AG04450 (cell line): Measurements from ENCODE around the gene PCTP. TPM values are rescaled to one million over a fixed set of nuclear protein-coding genes. Genes with fewer than 3 reads are reported as not detected.

ENCODE experiments used
- CTCF ChIA-PET: fragments of 300-600, 350-600 bp; formaldehyde crosslinking; extraction: SDS; loops from one replicate; lab custom pipeline; 2022; ENCODE audit warnings: antibody characterized with exemption, inconsistent platforms; lab: Charles Lee
- POLR2A ChIA-PET: fragments of 350-600 bp; formaldehyde crosslinking; extraction: SDS; loops from one replicate; lab custom pipeline; 2021; ENCODE audit warnings: antibody characterized with exemption, inconsistent platforms; lab: Yijun Ruan, JAX
- DNase-seq: peaks from one replicate; pipeline ENCODE4 v3.0.0-alpha.2; 2011; ENCODE audit warnings: low read depth, low spot score
- H3K27ac ChIP-seq: one replicate; pipeline ENCODE4 v1.5.1; 2012; ENCODE audit warnings: low read depth, low read length, control low read depth
- H3K27me3 ChIP-seq: one replicate; pipeline ENCODE4 v1.6.0; 2012; ENCODE audit warnings: low read length; ENCODE audit not compliant: control insufficient read depth, insufficient read depth
- H3K4me3 ChIP-seq: 2 replicates; pipeline ENCODE4 v1.5.1; 2011; ENCODE audit warnings: mild to moderate bottlenecking, low read depth, low read length, control low read depth
- H3K9me3 ChIP-seq: 2 replicates; pipeline ENCODE4 v1.5.1; 2012; ENCODE audit warnings: low read length; ENCODE audit not compliant: control insufficient read depth, insufficient read depth
- polyA plus RNA-seq: library from polyadenylated mRNA; depleted of rRNA; stranded (reverse); fragments of >200 nt; gene quantifications from 2 replicates; pipeline ENCODE4 v1.2.3, GENCODE V29; 2011
- TF ChIP-seq, protein P1 (sequence below): IDR thresholded peaks from 2 replicates; pipeline ENCODE4 v1.5.1; 2011; ENCODE audit warnings: low read depth, low read length, control low read depth, inconsistent platforms

Gene PCTP
- polyA plus RNA-seq, 1 experiment, result 20.5 TPM

DNA sequence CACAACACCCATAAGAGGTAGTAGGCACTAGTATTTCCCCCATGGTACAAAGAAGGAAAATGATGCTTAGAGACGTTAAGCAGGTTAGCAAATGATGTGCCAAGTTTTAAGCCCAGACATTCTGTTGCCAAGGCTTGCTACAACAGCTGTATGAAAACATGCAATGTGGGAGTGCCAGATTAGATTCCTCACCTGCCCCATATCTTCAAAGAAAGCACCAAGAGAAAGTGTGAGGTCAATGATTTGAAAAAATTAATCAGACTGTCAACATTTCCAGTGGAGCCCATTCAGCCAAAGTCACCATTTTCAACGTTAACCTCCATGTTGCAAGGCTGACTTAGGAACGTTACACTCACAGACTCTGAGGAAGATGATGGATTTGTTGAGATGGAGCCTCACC lies 61.5 kb downstream of the PCTP start:
- no peak for DNase-seq
- TF ChIP-seq, protein P1, sequence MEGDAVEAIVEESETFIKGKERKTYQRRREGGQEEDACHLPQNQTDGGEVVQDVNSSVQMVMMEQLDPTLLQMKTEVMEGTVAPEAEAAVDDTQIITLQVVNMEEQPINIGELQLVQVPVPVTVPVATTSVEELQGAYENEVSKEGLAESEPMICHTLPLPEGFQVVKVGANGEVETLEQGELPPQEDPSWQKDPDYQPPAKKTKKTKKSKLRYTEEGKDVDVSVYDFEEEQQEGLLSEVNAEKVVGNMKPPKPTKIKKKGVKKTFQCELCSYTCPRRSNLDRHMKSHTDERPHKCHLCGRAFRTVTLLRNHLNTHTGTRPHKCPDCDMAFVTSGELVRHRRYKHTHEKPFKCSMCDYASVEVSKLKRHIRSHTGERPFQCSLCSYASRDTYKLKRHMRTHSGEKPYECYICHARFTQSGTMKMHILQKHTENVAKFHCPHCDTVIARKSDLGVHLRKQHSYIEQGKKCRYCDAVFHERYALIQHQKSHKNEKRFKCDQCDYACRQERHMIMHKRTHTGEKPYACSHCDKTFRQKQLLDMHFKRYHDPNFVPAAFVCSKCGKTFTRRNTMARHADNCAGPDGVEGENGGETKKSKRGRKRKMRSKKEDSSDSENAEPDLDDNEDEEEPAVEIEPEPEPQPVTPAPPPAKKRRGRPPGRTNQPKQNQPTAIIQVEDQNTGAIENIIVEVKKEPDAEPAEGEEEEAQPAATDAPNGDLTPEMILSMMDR, result no peak
- Histone ChIP-seq H3K9me3 (no peaks in the 10 kb centered on the region), H3K27me3 (no peaks in the 10 kb centered on the region), H3K27ac (no peak overlapping the region), H3K4me3 (no peak overlapping the region)
- ChIA-PET CTCF (no interaction called here), POLR2A (no interaction called here)

DNA sequence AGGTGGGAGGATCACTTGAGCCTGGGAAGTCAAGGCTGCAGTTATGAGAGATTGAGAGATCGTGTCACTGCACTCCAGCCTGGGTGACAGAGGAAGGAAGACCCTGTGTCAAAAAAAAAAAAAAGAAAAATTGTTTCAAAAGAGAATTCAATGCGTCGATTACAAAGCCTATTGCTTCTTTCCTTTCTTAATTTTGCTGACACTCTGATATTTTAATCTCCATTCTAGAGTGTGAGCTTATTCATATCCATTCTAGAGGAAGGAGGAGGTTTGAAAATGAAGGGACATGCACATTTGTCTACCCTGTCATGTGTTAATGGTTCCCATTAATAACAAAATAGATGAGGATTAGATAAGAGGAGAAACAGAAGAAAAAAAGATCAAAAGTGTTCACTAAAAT lies 63.1 kb downstream of the PCTP start:
- Histone ChIP-seq H3K27me3 (no peaks in the 10 kb centered on the region), H3K9me3 (no peaks in the 10 kb centered on the region), H3K4me3 (no peak overlapping the region), H3K27ac (no peak overlapping the region)
- CTCF ChIA-PET, result no interaction called here
- TF ChIP-seq, protein P1, result no peak
- DNase-seq, result no peak
- POLR2A ChIA-PET, result no interaction called here

DNA sequence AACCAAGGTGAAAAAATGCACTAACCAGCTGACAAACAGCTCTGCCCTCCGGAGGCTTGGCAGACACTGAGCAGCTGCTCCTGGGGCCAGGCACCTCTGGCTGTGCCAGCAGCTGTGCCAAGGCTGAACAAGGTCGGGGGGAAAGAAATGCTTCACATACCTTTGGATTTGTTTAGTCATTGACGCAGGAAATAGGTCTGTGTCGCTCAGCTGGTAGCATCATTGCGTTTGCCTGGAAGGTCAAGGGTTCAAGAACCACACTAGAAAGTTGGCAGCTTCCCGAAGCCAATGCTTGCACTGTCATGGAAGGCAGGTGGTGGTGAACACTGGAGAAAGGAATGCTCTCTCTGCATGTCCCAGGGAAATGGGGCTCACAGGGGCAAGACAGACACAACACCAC lies 63.5 kb downstream of the PCTP start:
- POLR2A ChIA-PET, result no interaction called here
- DNase-seq, result no peak
- CTCF ChIA-PET, result no interaction called here
- Histone ChIP-seq H3K9me3 (no peaks in the 10 kb centered on the region), H3K4me3 (no peak overlapping the region), H3K27me3 (no peaks in the 10 kb centered on the region), H3K27ac (no peak overlapping the region)
- TF ChIP-seq, protein P1, result no peak

DNA sequence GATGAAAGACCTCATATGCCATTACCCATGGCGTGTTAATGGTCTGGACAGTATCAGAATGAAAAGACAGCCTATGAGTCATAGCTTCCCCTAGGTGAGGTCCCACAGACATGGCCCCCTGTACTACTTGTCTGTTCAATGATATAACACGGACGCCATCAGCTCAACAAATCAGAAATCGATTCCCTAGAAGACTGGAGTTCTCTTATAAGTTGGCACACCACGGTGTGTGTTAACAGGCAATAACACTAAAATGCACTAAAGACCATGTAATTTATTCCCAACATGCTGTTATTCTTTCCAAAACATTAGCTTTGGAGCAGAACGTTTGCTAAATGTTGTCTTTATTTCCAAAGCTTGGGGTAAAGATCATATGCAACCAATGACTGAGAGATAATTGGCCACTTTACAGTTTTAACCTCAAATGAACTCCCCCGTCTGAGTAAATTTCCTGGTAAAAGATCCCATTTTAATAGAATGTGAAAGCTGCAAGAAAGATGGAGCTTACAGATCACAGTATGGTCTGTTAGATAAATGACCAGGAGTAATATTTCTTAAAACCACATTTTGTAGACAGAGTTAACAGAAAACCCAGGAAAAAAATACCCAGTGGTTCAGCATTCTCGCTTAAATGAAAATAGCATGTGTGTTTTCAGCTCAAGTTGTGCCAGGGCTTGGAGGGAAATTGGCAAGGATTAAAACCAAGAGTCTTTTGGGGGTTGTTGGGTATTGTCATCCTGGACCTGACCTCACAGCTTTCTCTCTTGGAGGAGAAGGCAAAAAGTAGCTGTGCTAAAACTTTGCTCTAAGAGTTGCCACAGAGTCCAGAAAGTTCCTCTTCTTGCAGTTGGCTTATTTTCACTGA lies 65.9 kb downstream of the PCTP start:
- Histone ChIP-seq H3K27ac (no peak overlapping the region), H3K9me3 (no peaks in the 10 kb centered on the region), H3K27me3 (no peaks in the 10 kb centered on the region), H3K4me3 (no peak overlapping the region)
- CTCF ChIA-PET, result interaction anchor here (1.0 kb wide), 1 partner anchor 47 kb away, joined by 3 read pairs; no protein-coding TSS in a partner anchor
- TF ChIP-seq, protein P1, result no peak
- DNase-seq, result no peak
- POLR2A ChIA-PET, result no interaction called here

DNA sequence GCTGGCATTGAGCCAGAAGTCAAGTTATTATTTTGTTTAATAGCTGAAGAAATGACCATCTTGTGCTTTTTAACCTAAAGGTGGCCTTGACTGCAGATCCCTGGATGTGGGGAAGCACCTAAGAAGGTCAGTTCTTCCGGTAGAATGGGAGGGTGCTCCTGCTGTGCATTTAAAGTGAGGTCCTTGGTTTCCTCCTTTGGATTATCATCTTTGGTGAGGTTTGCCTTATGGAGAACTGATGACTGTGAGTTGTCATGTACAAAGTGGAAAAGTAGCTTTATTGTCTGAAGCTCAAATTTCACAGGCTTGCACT lies 66.5 kb downstream of the PCTP start:
- H3K27me3 ChIP-seq, result no peaks in the 10 kb centered on the region
- POLR2A ChIA-PET, result no interaction called here
- H3K27ac ChIP-seq, result no peak overlapping the region
- DNase-seq, result no peak
- no peak overlapping the region for H3K4me3 ChIP-seq
- TF ChIP-seq, protein P1, result no peak
- CTCF ChIA-PET, result no interaction called here
- H3K9me3 ChIP-seq, result no peaks in the 10 kb centered on the region
